NOMO-1 treated with dmso at 0.1 percent for 144 hours (cell line): ENCODE data around the gene HRH4.

Experiments used
- DNase-seq: peaks from one replicate; lab custom pipeline; 2025; ENCODE audit not compliant: unreplicated experiment; lab: John Stamatoyannopoulos, UW

HRH4 gene

DNA sequence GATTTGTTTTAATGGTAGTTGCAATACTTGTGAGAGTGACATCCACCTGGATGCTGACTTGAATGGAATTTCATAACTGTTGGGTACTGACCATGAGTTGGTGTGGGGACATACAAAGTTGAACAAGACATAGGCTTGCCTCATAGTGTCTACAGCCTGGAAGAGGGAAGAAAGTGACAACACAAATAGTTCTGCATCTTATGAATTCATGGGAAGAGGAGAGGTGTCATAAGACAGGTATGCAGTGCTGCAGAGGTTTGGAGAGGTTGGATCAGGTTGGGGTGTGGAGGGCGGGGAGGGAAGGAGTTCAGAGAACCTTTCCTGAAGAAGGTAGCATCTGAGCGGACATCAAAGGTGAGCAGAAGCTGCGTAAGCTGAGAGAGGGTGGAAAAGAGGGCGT lies 44.0 kb downstream of the HRH4 start:
- DNase-seq: no peak

DNA sequence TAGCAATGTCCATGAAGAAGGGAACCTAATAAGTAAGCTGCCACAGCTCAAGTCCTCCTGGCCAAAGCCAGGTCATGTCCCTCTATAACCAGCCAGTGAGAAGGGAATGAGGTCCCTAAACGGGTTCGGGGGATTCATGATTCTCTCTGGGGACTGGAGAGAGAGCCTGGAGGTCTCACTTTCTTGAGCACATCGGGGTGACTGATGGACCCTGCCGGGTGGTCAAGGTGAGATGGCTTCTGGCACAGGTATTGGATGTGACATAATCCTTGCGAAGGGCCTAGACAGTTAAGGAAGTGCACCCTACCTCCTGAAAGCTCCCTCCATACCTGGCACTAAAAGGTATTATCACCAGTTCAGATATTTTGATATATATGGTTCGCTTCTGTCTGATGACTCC lies 45.7 kb downstream of the HRH4 start:
- no peak for DNase-seq

DNA sequence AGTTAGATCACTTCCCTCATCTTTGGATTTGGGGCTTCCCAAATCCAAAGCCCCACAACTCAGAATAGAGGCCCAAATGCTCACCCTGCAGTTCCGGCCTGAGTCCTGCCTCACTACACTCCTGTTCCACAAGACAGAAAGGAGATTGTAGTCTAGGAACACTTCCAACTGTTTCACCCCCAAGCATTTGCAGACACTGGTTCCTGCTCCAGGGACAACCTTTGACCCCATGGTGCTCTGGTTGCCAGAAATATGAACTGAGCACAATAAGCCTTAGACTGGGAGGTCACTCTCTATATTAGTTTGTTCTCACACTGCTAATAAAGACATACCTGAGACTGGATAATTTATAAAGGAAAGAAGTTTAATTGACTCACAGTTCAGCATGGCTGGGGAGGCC lies 49.0 kb downstream of the HRH4 start:
- no peak for DNase-seq

DNA sequence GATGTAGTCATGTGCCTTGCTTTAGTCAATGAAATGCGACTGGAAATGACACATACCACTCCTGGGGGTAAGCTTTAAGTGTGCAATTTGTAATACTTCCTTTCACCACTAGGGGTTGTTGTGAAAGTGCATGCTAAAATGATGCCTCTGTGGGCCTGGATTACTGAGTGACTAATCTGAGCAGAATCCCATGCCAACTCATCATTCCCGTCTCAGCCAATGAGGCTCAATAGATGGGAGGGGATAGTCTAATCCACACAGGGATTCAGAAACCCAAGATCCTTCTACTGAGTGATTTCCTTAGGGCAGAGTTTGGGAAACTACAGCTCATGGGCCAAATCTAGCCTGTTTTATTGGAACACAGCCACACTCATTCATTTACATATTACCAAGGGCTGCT lies 54.0 kb downstream of the HRH4 start:
- DNase-seq: peak; percentile 2

DNA sequence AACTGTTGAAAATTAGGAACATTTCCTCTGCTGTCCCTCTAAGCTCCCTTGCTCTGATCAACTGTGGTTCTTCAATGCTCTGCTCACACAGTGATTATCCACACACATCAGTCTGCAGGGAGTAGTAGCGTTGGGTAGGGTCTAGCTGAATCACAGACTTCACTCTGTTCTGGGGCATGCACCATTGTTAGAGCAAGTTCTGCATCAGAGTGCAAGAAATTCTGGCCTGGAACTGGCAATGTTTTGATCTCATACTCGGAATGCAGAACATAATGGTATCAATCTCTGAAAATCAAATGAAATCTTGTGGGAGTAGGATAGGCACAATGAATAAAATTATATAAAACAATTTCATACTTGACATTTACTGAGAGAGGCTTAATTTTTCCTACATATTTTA lies 55.3 kb downstream of the HRH4 start:
- DNase-seq: no peak

DNA sequence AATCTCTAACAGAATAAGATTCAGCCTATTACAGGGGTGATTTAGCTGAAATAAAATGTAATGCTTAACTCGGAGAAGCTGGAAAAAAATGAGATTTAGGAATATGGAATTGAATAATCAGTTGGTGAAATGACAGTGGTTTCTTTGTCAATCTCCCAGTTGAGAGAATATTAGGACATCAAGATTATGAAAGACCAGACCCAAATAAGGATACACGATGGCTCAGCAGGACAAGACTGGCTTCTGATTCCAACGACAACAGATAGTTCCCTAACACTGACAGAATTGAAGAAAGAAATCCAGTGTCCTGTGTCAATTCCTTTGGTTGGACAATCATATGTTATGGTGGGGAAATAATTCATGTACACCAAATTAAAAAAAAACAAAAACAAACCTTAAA lies 55.8 kb downstream of the HRH4 start:
- DNase-seq: no peak

DNA sequence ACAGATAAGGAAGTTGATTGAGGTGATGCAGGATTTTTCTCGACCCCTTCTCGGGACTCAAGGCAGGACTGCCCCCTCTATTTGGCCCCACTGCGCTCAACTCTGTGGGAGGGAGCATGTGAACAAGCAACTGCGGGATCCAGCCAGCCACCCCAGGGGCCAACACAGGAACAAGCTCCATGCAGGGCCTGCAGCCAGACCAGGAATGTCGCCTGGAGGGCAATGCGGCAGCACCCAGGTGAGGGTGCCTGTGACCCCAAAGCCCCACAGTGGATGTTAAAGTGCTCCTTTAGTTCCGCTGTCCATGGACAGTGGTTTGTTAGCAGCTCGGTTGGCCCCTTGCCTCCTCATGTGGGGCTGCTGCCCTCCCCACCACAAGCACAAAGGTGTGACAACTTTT lies 57.1 kb downstream of the HRH4 start:
- DNase-seq: no peak

DNA sequence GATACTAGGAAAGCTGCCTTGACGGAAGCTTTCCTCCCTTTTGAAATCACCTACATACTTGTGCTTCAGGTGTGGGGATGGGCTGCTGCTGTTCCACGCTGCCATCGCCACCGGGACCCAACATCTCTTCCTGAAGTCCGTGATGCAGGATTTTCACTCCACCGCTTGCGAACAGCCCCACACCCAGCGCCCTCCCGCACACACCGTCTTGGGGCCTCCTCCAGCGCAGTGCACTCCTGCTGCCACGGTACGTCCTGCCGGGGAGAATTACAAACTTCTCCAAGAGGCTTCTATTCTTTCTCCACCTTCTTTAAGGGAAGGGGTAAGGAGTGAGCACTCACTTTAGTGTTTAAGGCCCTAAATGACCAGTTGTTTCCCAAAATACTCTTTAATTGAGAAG lies 58.2 kb downstream of the HRH4 start:
- DNase-seq: no peak
